Medulla oblongata (tissue), 1 donor: ENCODE results near the gene MMP24.
"Not testable (repeated sequence)": the region's sequence is repeated elsewhere in the genome, so short reads cannot be mapped to it uniquely, and the experiment has no call there.

Experiments used
- DNase-seq: peaks from one replicate; pipeline ENCODE4 v3.0.0-alpha.2; 2015; ENCODE audit errors: extremely low spot score

The MMP24 gene

GRCh38 chr20:35216541-35216940 is 9.9 kb upstream of the MMP24 start:
- DNase-seq = no peak

- DNase-seq = no peak
Observed at GRCh38 chr20:35223941-35224340, 2.5 kb upstream of the MMP24 start.

- no peak for DNase-seq
Observed at GRCh38 chr20:35224536-35224935, 2.0 kb upstream of the MMP24 start.

- no peak for DNase-seq
Observed at GRCh38 chr20:35225319-35226125, 968 bp upstream of the MMP24 start.

GRCh38 chr20:35226884-35227681 is 593 bp downstream of the MMP24 start:
- peak; percentile 7 for DNase-seq

- DNase-seq = no peak
Observed at GRCh38 chr20:35232575-35232974, 6.1 kb downstream of the MMP24 start.

GRCh38 chr20:35235881-35236280 is 9.4 kb downstream of the MMP24 start:
- no peak for DNase-seq

- no peak for DNase-seq
Observed at GRCh38 chr20:35237486-35237885, 11.0 kb downstream of the MMP24 start.

- no peak for DNase-seq
Observed at GRCh38 chr20:35238170-35238569, 11.7 kb downstream of the MMP24 start.

- no peak for DNase-seq
Observed at GRCh38 chr20:35238735-35239134, 12.2 kb downstream of the MMP24 start.

GRCh38 chr20:35240083-35240810 is 13.8 kb downstream of the MMP24 start:
- no peak for DNase-seq

- no peak for DNase-seq
Observed at GRCh38 chr20:35240811-35241293, 14.4 kb downstream of the MMP24 start.

GRCh38 chr20:35243317-35243716 is 16.8 kb downstream of the MMP24 start:
- DNase-seq = no peak

GRCh38 chr20:35243986-35244385 is 17.5 kb downstream of the MMP24 start:
- no peak for DNase-seq

- DNase-seq = no peak
Observed at GRCh38 chr20:35246723-35247122, 20.2 kb downstream of the MMP24 start.

- no peak for DNase-seq
Observed at GRCh38 chr20:35248641-35249475, 22.4 kb downstream of the MMP24 start.

GRCh38 chr20:35251613-35251940 is 25.1 kb downstream of the MMP24 start:
- DNase-seq = no peak

- DNase-seq = no peak
Observed at GRCh38 chr20:35252037-35252461, 25.6 kb downstream of the MMP24 start.

GRCh38 chr20:35252598-35252997 is 26.1 kb downstream of the MMP24 start:
- not testable (repeated sequence) for DNase-seq

GRCh38 chr20:35253010-35253409 is 26.5 kb downstream of the MMP24 start:
- DNase-seq = no peak

GRCh38 chr20:35254448-35254999 is 28.0 kb downstream of the MMP24 start:
- no peak for DNase-seq
